Erythroblast (primary cell): ENCODE data around the gene CDKN2B-AS1.
A peak's percentile ranks its signal among the peaks of the same experiment; 100 is the strongest.
"Not testable (repeated sequence)": the region's sequence is repeated elsewhere in the genome, so short reads cannot be mapped to it uniquely, and the experiment has no call there.

ENCODE experiments used
- DNase-seq, 2 experiments: peaks; one replicate each; lab custom pipeline; 2025; lab: John Stamatoyannopoulos, UW
- GATA1 ChIP-seq: IDR thresholded peaks from 2 replicates; pipeline ENCODE4 v1.6.1; 2011; ENCODE audit warnings: low read depth, mild to moderate bottlenecking, control low read depth, low read length, moderate library complexity
- POLR2A ChIP-seq: IDR thresholded peaks from 2 replicates; pipeline ENCODE4 v1.6.1; 2011; ENCODE audit warnings: mild to moderate bottlenecking, low read length

CDKN2B-AS1 gene

GRCh38 chr9:21994556-21995005 lies at the start of gene CDKN2B-AS1:
Gene CDKN2B-AS1 (plus strand): TSS chr9:21994791.
- TF ChIP-seq GATA1 (no peak), POLR2A (no peak)
- DNase-seq: peak; percentile 81 to 82

DNA sequence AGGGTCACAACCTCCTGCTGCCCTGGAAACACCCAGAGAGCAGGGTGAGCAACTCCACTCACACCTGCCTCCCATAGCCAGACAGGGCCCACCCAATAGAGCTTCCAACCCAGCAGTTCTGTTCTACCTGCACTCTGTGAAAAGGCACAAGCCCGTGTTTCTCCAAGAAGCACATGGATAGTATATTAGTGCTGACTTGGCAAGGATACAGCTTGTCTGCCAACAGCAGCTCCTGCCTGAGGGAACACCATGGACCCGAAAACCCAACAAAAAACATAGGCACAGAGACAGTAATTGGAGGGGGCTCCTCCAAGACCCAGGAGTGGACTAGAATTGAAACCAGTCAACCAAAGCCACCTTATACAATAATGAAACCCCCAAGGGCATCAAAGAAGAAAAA lies 49.0 kb upstream of the CDKN2B-AS1 start:
- TF ChIP-seq GATA1 (no peak), POLR2A (no peak)
- DNase-seq: no peak

DNA sequence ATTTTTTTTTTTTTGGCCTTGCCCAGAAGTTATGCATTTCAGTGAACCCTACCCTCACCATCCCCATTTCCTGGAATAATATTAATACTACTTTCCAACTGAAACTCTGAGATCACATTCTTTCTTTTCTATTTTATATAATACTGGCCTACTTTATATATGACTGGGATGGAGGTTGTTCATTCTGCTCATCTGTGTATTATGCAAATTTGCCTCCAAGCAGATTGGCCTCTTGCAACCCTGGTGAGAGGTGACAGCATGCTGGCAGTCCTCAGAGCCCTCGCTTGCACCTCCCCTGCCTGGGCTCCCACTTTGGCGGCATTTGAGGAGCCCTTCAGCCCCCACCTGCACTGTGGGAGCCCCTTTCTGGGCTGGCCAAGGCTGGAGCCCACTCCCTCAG lies 35.8 kb upstream of the CDKN2B-AS1 start:
- no peak for DNase-seq
- TF ChIP-seq GATA1 (no peak), POLR2A (no peak)

DNA sequence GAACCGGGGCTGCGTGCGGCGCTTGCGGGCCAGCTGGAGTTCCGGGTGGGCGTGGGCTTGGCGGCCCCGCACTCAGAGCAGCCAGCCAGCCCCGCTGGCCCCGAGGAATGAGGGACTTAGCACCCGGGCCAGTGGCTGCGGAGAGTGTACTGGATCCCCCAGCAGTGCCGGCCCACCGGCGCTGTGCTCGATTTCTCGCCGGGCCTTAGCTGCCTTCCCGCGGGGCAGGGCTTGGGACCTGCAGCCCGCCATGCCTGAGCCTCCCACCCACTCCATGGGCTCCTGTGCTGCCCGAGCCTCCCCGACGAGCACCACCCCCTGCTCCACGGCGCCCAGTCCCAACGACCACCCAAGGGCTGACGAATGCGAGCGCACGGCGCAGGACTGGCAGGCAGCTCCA lies 35.3 kb upstream of the CDKN2B-AS1 start:
- not testable (repeated sequence) for DNase-seq

GRCh38 chr9:21961569-21961968 lies 33.0 kb upstream of the CDKN2B-AS1 start:
- no peak for DNase-seq
- TF ChIP-seq POLR2A (no peak), GATA1 (no peak)

GRCh38 chr9:21964925-21965385 lies 29.6 kb upstream of the CDKN2B-AS1 start:
- DNase-seq: peak; percentile 22 to 41
- TF ChIP-seq POLR2A (no peak), GATA1 (no peak)

DNA sequence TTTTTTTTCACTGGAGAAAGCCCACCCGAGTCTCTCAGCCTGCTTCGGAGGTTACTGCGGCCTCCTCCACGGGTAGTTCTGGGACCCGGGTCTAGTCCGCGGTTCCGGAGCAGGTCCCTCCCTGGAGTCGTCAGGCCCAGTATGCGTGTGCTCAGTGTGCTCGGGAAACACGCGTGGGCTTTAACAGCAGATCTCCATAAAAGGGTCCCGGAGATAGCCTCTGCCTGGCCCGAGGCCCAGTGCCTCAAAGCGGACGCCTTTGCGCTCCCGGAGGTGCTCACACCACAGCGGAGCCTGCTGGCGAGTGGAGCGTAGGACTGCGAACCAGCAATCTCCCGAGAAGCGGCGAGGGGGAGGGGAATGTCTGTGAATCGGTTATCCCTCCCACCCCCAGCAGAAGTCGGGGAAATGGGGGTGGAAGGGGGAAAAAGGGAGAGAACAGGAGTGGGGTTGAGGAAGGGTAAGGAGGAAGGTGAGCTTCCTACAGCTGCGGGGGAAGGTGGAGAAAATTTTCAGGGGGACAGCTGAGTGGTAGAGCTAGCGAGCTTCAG lies 29.1 kb upstream of the CDKN2B-AS1 start:
- TF ChIP-seq POLR2A (no peak), GATA1 (no peak)
- peak; percentile 48 to 52 for DNase-seq

- TF ChIP-seq GATA1 (no peak), POLR2A (no peak)
- no peak for DNase-seq
These were observed 28.3 kb upstream of the CDKN2B-AS1 start for GRCh38 chr9:21966140-21966851.

- DNase-seq: no peak
- no peak for TF ChIP-seq POLR2A
- no peak for TF ChIP-seq GATA1
These were observed 27.4 kb upstream of the CDKN2B-AS1 start for GRCh38 chr9:21967169-21967568.

GRCh38 chr9:21967702-21968101 lies 26.9 kb upstream of the CDKN2B-AS1 start:
- peak in 1 of 2 experiments; percentile 9 for DNase-seq
- TF ChIP-seq POLR2A: no peak
- no peak for TF ChIP-seq GATA1

DNA sequence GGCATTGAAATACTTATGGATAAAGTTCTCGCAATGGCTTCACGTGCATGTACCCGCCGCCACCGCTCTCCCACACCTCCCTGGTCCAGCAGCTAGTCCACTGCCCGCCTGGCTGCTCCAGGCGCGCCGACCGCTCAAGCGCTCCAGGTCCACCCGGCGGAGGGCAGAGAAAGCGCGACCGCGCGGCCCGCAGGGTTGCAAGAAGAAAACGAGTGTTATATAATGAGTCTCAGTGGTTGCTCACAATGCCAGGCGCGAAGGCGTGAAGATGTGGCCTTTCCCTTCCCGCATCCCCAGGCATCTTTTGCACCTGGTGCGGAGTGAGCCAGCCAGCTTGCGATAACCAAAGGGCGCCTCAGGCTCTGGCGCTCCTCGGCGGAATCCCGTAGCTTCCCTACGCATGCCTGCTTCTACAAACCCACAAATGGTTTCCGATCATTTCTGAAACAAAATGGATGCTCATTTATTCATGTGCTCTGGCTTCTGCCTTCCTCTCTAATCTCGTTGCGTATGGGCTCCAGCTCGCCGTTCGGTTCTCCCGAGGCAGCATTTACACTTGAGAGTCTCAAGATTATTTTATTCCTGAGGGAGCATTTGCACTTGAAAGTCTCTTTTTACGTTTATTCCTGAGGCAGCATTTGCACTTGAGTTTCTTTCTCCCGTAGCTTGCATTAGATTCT lies 26.1 kb upstream of the CDKN2B-AS1 start:
- no peak for TF ChIP-seq GATA1
- DNase-seq: peak; percentile 28 to 35

GRCh38 chr9:21969011-21969940 lies 25.3 kb upstream of the CDKN2B-AS1 start:
- peak in 1 of 2 experiments; percentile 19 for DNase-seq
- TF ChIP-seq GATA1 (no peak), POLR2A (no peak)

DNA sequence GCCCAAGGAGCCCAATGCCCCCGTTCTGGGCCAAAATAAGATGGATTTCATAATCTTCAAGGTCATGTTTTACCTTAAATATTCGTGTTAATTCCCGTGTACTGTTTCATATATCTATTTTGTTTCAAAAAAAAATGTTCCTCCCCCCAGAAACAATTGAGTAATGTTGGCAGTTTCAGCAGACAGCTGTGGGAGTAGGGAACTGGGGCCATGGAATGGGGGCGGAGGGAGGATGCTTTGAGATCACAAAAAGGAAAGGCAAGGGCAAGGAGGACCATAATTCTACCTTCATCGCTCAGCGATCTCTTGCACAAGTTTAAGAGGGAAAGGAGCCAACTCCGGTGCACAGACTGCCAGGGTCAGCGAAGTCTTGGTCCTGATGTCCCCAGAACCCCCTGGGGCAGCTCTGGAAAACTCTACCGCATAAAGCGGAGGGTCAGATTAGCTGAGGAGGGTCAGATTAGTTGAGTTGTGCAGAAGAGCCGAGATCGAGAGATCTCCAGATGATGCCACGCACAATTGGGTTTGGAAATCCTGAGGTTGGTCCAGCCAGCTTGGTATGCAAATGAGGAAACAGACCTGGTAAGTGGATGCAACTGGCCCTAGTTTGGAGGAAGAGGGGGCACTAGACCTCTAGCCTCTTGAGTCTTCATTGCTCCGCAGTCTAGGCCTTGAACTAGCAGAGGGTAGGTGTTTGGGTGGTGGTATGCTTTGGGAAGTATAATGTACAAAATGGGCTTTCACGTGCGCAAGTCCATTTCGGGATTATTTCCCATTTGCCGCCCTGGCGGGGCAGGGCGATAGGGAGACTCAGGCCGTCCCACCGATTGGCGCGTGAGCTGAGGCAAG lies 24.4 kb upstream of the CDKN2B-AS1 start:
- no peak for TF ChIP-seq POLR2A
- no peak for TF ChIP-seq GATA1
- no peak for DNase-seq
